ENCODE data around the gene GFOD1. TPM values are rescaled to one million over a fixed set of nuclear protein-coding genes. Genes with fewer than 3 reads are reported as not detected.
"Not testable (repeated sequence)": the region's sequence is repeated elsewhere in the genome, so short reads cannot be mapped to it uniquely, and the experiment has no call there.

Gene GFOD1
- total and polyA plus RNA-seq, 2 of the 4 experiments (the other 2 are of a cell fraction) = 1.8 to 3.4 TPM

GRCh38 chr6:13390658-13391057 lies 96.7 kb downstream of the GFOD1 start:
- H4K91ac ChIP-seq (ENCODE audit: insufficient read depth, low read depth, low read length) = no peak overlapping the region

GRCh38 chr6:13389237-13389636 lies 98.2 kb downstream of the GFOD1 start:
- H2BK15ac ChIP-seq (ENCODE audit: low read depth, low read length); H2AK5ac ChIP-seq (ENCODE audit: low read depth, low read length); H3K4me3 ChIP-seq (ENCODE audit: insufficient read depth, low read depth, low read length); H3K36me3 ChIP-seq (ENCODE audit: control insufficient read depth, insufficient read depth, low read length); H4K20me1 ChIP-seq (ENCODE audit: insufficient read depth, low read length); H3K23ac ChIP-seq (ENCODE audit: low read depth, low read length); H3K9ac ChIP-seq (ENCODE audit: low read depth, low read length); intact Hi-C loops (cut with micrococcal nuclease); POLR2A ChIA-PET (ENCODE audit: unreplicated experiment); H3K27me3 ChIP-seq (ENCODE audit: control insufficient read depth, insufficient read depth, low read length); in situ Hi-C loops (cut with MboI; ENCODE audit: low sequenced_read_pairs); H3K4me2 ChIP-seq (ENCODE audit: low read depth, low read length); ATAC-seq (ENCODE audit: low read depth); H2AFZ ChIP-seq (replicated peaks; ENCODE audit: low read length, poor library complexity); H4K91ac ChIP-seq (ENCODE audit: insufficient read depth, low read depth, low read length); H3K4ac ChIP-seq (ENCODE audit: low read depth, low read length); H2BK120ac ChIP-seq (ENCODE audit: low read depth, low read length); H3K14ac ChIP-seq (replicated peaks; ENCODE audit: low read depth, low read length); H2AK9ac ChIP-seq (replicated peaks; ENCODE audit: low read depth, low read length, poor library complexity); dilution Hi-C loops (cut with HindIII; ENCODE audit: low sequenced_read_pairs, unreplicated experiment); H4K8ac ChIP-seq (ENCODE audit: low read depth in 2 of 2, low read length in 2 of 2); H4K5ac ChIP-seq (ENCODE audit: low read depth, low read length); H2BK20ac ChIP-seq (ENCODE audit: low read depth, low read length); H3K9me1 ChIP-seq (ENCODE audit: insufficient read depth, low read length); H3K79me1 ChIP-seq (ENCODE audit: low read depth in 1 of 2, low read length in 2 of 2); H3K9me3 ChIP-seq (ENCODE audit: control insufficient read depth, insufficient read depth, low read length); BruUV-seq (replicated peaks); DNase-seq; H2BK5ac ChIP-seq (ENCODE audit: low read depth, low read length, poor library complexity, severe bottlenecking); H3K27ac ChIP-seq (ENCODE audit: insufficient read depth, low read length); H3K18ac ChIP-seq (ENCODE audit: low read depth, low read length); H3K4me1 ChIP-seq (ENCODE audit: control insufficient read depth, insufficient read depth, low read length); H3K56ac ChIP-seq (ENCODE audit: extremely low read depth, insufficient read depth, low read length): not testable (repeated sequence)
- CTCF ChIA-PET = interaction anchor here (0.6 kb wide), 1 partner anchor 16 kb away, joined by 3 read pairs; no protein-coding TSS in a partner anchor
- WGBS, 2 experiments (ENCODE audit: extremely low coverage in 2 of 2, insufficient read length in 1 of 2) = no CpG with 5 or more reads among the region's 1 CpG

More at GRCh38 chr6:13390658-13391057, 96.7 kb downstream of the GFOD1 start:
- no TSS peak for BruUV-seq (replicated peaks)
- no peak overlapping the region for H3K23ac ChIP-seq (ENCODE audit: low read depth, low read length)
- no peak overlapping the region for H2BK20ac ChIP-seq (ENCODE audit: low read depth, low read length)
- DNase-seq = no peak
- no peak overlapping the region for H3K18ac ChIP-seq (ENCODE audit: low read depth, low read length)
- H2BK15ac ChIP-seq (ENCODE audit: low read depth, low read length) = no peak overlapping the region
- no CpG with 5 or more reads among the region's 3 CpGs for WGBS, 2 experiments (ENCODE audit: extremely low coverage in 2 of 2, insufficient read length in 1 of 2)
- no peak overlapping the region for H4K8ac ChIP-seq (ENCODE audit: low read depth in 2 of 2, low read length in 2 of 2)
- H3K9me3 ChIP-seq (ENCODE audit: control insufficient read depth, insufficient read depth, low read length) = no peaks in the 10 kb centered on the region
- H3K4me1 ChIP-seq (ENCODE audit: control insufficient read depth, insufficient read depth, low read length) = peaks cover 6% of the 10 kb centered on the region
- H3K4me2 ChIP-seq (ENCODE audit: low read depth, low read length) = no peak overlapping the region
- no peak overlapping the region for H3K56ac ChIP-seq (ENCODE audit: extremely low read depth, insufficient read depth, low read length)
- no peak overlapping the region for H2BK5ac ChIP-seq (ENCODE audit: low read depth, low read length, poor library complexity, severe bottlenecking)
- H3K14ac ChIP-seq (replicated peaks; ENCODE audit: low read depth, low read length) = no peak overlapping the region
- ChIA-PET CTCF (no interaction called here), POLR2A (ENCODE audit: unreplicated experiment) (no interaction called here)
- no peaks in the 10 kb centered on the region for H3K36me3 ChIP-seq (ENCODE audit: control insufficient read depth, insufficient read depth, low read length)
- H3K79me1 ChIP-seq (ENCODE audit: low read depth in 1 of 2, low read length in 2 of 2) = peaks cover 0 to 3% of the 10 kb centered on the region in 2 experiments; a peak in 1 of 4 replicates
- no peak overlapping the region for H2AK5ac ChIP-seq (ENCODE audit: low read depth, low read length)
- in situ Hi-C loops (cut with MboI; ENCODE audit: low sequenced_read_pairs) = no loop called here
- H3K9me1 ChIP-seq (ENCODE audit: insufficient read depth, low read length) = no peaks in the 10 kb centered on the region
- no peaks in the 10 kb centered on the region for H3K27me3 ChIP-seq (ENCODE audit: control insufficient read depth, insufficient read depth, low read length)
- no peak overlapping the region for H2AFZ ChIP-seq (replicated peaks; ENCODE audit: low read length, poor library complexity)
- no peak overlapping the region for H4K5ac ChIP-seq (ENCODE audit: low read depth, low read length)
- TF ChIP-seq MAFK (IDR thresholded peaks at IDR 0.05; ENCODE audit: low read depth, low read length) = peak; percentile 34; the same call in 1 of the 2 replicates
- no peak for TF ChIP-seq RAD21 (IDR thresholded peaks at IDR 0.05; ENCODE audit: low read length)
- TF ChIP-seq SMC3 (IDR thresholded peaks at IDR 0.05; ENCODE audit: low read depth, low read length) = no peak
- no peak overlapping the region for H3K4ac ChIP-seq (ENCODE audit: low read depth, low read length)
- H3K27ac ChIP-seq (ENCODE audit: insufficient read depth, low read length) = no peak overlapping the region
- ATAC-seq (ENCODE audit: low read depth) = no peak
- no peak overlapping the region for H2BK120ac ChIP-seq (ENCODE audit: low read depth, low read length)
- H2AK9ac ChIP-seq (replicated peaks; ENCODE audit: low read depth, low read length, poor library complexity) = no peak overlapping the region
- dilution Hi-C loops (cut with HindIII; ENCODE audit: low sequenced_read_pairs, unreplicated experiment) = no loop called here
- H3K4me3 ChIP-seq (ENCODE audit: insufficient read depth, low read depth, low read length) = no peak overlapping the region
- no peaks in the 10 kb centered on the region for H4K20me1 ChIP-seq (ENCODE audit: insufficient read depth, low read length)
- intact Hi-C loops (cut with micrococcal nuclease) = no loop called here
- H3K9ac ChIP-seq (ENCODE audit: low read depth, low read length) = no peak overlapping the region
